HTERT RPE-1 (cell line): ENCODE results near the gene GPAM.
"Not testable (repeated sequence)": the region's sequence is repeated elsewhere in the genome, so short reads cannot be mapped to it uniquely, and the experiment has no call there.

Experiments
- in situ Hi-C: fragments of 300-500 bp; cut with MboI; formaldehyde crosslinking; loops from 4 replicates; pipeline ENCODE4 v1.14.3; 2020; ENCODE audit warnings: low sequenced_read_pairs

GPAM gene

GRCh38 chr10:112183329-112184051, at the start of gene GPAM:
Gene GPAM, minus strand, starts transcription at chr10:112183765. Its CDS starts 1,981 bp downstream, at chr10:112181784.
- in situ Hi-C loops: no loop called here

- in situ Hi-C loops: no loop called here
These were observed 49.1 kb upstream of the GPAM start for GRCh38 chr10:112232670-112233069.

- in situ Hi-C loops: no loop called here
These were observed 48.2 kb upstream of the GPAM start for GRCh38 chr10:112231602-112232400.

GRCh38 chr10:112230325-112230988, 46.9 kb upstream of the GPAM start:
- in situ Hi-C loops: no loop called here

- in situ Hi-C loops: no loop called here
These were observed 46.3 kb upstream of the GPAM start for GRCh38 chr10:112229901-112230300.

- in situ Hi-C loops: no loop called here
These were observed 45.5 kb upstream of the GPAM start for GRCh38 chr10:112229096-112229495.

- in situ Hi-C loops: not testable (repeated sequence)
These were observed 45.0 kb upstream of the GPAM start for GRCh38 chr10:112228366-112229088.

- in situ Hi-C loops: no loop called here
These were observed 43.9 kb upstream of the GPAM start for GRCh38 chr10:112227331-112227987.

GRCh38 chr10:112226439-112227248, 43.1 kb upstream of the GPAM start:
- in situ Hi-C loops: no loop called here

GRCh38 chr10:112225771-112226438, 42.3 kb upstream of the GPAM start:
- in situ Hi-C loops: no loop called here

GRCh38 chr10:112224933-112225529, 41.5 kb upstream of the GPAM start:
- in situ Hi-C loops: no loop called here

GRCh38 chr10:112223725-112224124, 40.2 kb upstream of the GPAM start:
- in situ Hi-C loops: no loop called here

- in situ Hi-C loops: no loop called here
These were observed 39.2 kb upstream of the GPAM start for GRCh38 chr10:112222799-112223198.

- in situ Hi-C loops: no loop called here
These were observed 38.0 kb upstream of the GPAM start for GRCh38 chr10:112221545-112221944.

GRCh38 chr10:112218960-112219359, 35.4 kb upstream of the GPAM start:
- in situ Hi-C loops: no loop called here

GRCh38 chr10:112218036-112218390, 34.4 kb upstream of the GPAM start:
- in situ Hi-C loops: no loop called here

GRCh38 chr10:112217386-112218035, 33.9 kb upstream of the GPAM start:
- in situ Hi-C loops: no loop called here

- in situ Hi-C loops: no loop called here
These were observed 33.4 kb upstream of the GPAM start for GRCh38 chr10:112216966-112217365.
